Measurements from ENCODE around the gene FSCN2.

GRCh38 chr17:81526662-81527571 lies 1.3 kb upstream of the FSCN2 start:
- TF ChIP-seq, protein P1, sequence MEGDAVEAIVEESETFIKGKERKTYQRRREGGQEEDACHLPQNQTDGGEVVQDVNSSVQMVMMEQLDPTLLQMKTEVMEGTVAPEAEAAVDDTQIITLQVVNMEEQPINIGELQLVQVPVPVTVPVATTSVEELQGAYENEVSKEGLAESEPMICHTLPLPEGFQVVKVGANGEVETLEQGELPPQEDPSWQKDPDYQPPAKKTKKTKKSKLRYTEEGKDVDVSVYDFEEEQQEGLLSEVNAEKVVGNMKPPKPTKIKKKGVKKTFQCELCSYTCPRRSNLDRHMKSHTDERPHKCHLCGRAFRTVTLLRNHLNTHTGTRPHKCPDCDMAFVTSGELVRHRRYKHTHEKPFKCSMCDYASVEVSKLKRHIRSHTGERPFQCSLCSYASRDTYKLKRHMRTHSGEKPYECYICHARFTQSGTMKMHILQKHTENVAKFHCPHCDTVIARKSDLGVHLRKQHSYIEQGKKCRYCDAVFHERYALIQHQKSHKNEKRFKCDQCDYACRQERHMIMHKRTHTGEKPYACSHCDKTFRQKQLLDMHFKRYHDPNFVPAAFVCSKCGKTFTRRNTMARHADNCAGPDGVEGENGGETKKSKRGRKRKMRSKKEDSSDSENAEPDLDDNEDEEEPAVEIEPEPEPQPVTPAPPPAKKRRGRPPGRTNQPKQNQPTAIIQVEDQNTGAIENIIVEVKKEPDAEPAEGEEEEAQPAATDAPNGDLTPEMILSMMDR (IDR thresholded peaks at IDR 0.05): no peak
- TF ChIP-seq, protein P2, sequence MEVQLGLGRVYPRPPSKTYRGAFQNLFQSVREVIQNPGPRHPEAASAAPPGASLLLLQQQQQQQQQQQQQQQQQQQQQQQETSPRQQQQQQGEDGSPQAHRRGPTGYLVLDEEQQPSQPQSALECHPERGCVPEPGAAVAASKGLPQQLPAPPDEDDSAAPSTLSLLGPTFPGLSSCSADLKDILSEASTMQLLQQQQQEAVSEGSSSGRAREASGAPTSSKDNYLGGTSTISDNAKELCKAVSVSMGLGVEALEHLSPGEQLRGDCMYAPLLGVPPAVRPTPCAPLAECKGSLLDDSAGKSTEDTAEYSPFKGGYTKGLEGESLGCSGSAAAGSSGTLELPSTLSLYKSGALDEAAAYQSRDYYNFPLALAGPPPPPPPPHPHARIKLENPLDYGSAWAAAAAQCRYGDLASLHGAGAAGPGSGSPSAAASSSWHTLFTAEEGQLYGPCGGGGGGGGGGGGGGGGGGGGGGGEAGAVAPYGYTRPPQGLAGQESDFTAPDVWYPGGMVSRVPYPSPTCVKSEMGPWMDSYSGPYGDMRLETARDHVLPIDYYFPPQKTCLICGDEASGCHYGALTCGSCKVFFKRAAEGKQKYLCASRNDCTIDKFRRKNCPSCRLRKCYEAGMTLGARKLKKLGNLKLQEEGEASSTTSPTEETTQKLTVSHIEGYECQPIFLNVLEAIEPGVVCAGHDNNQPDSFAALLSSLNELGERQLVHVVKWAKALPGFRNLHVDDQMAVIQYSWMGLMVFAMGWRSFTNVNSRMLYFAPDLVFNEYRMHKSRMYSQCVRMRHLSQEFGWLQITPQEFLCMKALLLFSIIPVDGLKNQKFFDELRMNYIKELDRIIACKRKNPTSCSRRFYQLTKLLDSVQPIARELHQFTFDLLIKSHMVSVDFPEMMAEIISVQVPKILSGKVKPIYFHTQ (CRISPR knock-in tag; IDR thresholded peaks at IDR 0.05): no peak
- no peak for TF ChIP-seq SP1 (CRISPR knock-in tag; conservative IDR thresholded peaks at IDR 0.05)
- no peak for TF ChIP-seq HMGXB4 (CRISPR knock-in tag; IDR thresholded peaks at IDR 0.05)
- no peak for TF ChIP-seq USF2 (CRISPR knock-in tag; IDR thresholded peaks at IDR 0.05)
- TF ChIP-seq TCF7 (CRISPR knock-in tag; IDR thresholded peaks at IDR 0.05; ENCODE audit: low read depth): no peak
- TF ChIP-seq ESRRA (CRISPR knock-in tag; IDR thresholded peaks at IDR 0.05; ENCODE audit: borderline replicate concordance): no peak
- no peak for TF ChIP-seq FOXK1 (CRISPR knock-in tag; IDR thresholded peaks at IDR 0.05)
- TF ChIP-seq, protein P3, sequence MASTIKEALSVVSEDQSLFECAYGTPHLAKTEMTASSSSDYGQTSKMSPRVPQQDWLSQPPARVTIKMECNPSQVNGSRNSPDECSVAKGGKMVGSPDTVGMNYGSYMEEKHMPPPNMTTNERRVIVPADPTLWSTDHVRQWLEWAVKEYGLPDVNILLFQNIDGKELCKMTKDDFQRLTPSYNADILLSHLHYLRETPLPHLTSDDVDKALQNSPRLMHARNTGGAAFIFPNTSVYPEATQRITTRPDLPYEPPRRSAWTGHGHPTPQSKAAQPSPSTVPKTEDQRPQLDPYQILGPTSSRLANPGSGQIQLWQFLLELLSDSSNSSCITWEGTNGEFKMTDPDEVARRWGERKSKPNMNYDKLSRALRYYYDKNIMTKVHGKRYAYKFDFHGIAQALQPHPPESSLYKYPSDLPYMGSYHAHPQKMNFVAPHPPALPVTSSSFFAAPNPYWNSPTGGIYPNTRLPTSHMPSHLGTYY (CRISPR knock-in tag; IDR thresholded peaks at IDR 0.05): no peak
- TF ChIP-seq NFYB (CRISPR knock-in tag; conservative IDR thresholded peaks at IDR 0.05; ENCODE audit: low read depth): no peak
- no peak for TF ChIP-seq NR3C1 (CRISPR knock-in tag; conservative IDR thresholded peaks at IDR 0.05; ENCODE audit: low read depth)
- TF ChIP-seq PRDM15 (CRISPR knock-in tag; IDR thresholded peaks at IDR 0.05): no peak
- no peak for TF ChIP-seq ZNF232 (CRISPR knock-in tag; IDR thresholded peaks at IDR 0.05)
